Karpas-422 (cell line): ENCODE measurements around the gene LEKR1. TPM values are rescaled to one million over a fixed set of nuclear protein-coding genes. Genes with fewer than 3 reads are reported as not detected.
A peak's percentile ranks its signal among the peaks of the same experiment; 100 is the strongest.
"Not testable (repeated sequence)": the region's sequence is repeated elsewhere in the genome, so short reads cannot be mapped to it uniquely, and the experiment has no call there.

ENCODE experiments used
- DNase-seq: peaks from one replicate; pipeline ENCODE4 v3.0.0-alpha.2; 2015
- H2AFZ ChIP-seq: fragments of 200-600 bp; sonication (generic); 2 replicates; pipeline ENCODE4 v1.6.1; 2014; ENCODE audit warnings: antibody characterized with exemption, low read length, mixed read lengths
- H3K27ac ChIP-seq: fragments of 200-600 bp; sonication (generic); 2 replicates; pipeline ENCODE4 v1.5.1; 2014; ENCODE audit warnings: mild to moderate bottlenecking, low read length, moderate library complexity
- H3K27me3 ChIP-seq: fragments of 200-600 bp; sonication (generic); 2 replicates; pipeline ENCODE4 v1.6.1; 2014; ENCODE audit warnings: low read length, mixed read lengths
- H3K36me3 ChIP-seq: fragments of 200-600 bp; sonication (generic); 2 replicates; pipeline ENCODE4 v1.6.1; 2014; ENCODE audit warnings: low read length, mixed read lengths; ENCODE audit not compliant: insufficient read depth
- H3K4me1 ChIP-seq: fragments of 200-600 bp; sonication (generic); 2 replicates; pipeline ENCODE4 v1.6.1; 2014; ENCODE audit warnings: mild to moderate bottlenecking, low read length, mixed read lengths
- H3K4me2 ChIP-seq: fragments of 200-600 bp; sonication (generic); 2 replicates; pipeline ENCODE4 v1.6.1; 2014; ENCODE audit warnings: low read length, low read depth, mild to moderate bottlenecking; ENCODE audit not compliant: poor library complexity, severe bottlenecking
- H3K4me3 ChIP-seq: fragments of 200-600 bp; sonication (generic); 2 replicates; pipeline ENCODE4 v1.5.1; 2014; ENCODE audit warnings: mild to moderate bottlenecking, antibody characterized with exemption, low read length, mixed read lengths
- H3K79me2 ChIP-seq: fragments of 200-600 bp; sonication (generic); 2 replicates; pipeline ENCODE4 v1.6.1; 2014; ENCODE audit warnings: mild to moderate bottlenecking, low read length, mixed read lengths
- H3K9ac ChIP-seq: fragments of 200-600 bp; sonication (generic); 2 replicates; pipeline ENCODE4 v1.6.0; 2014; ENCODE audit warnings: low read length
- H3K9me2 ChIP-seq: fragments of 200-600 bp; sonication (generic), shearing (Covaris generic); replicated peaks from 2 replicates; pipeline ENCODE4 v1.6.0; 2014; ENCODE audit warnings: mild to moderate bottlenecking, low read length, moderate library complexity; ENCODE audit not compliant: insufficient read depth
- H3K9me3 ChIP-seq: fragments of 300-700, 200-600 bp; sonication (generic); 2 replicates; pipeline ENCODE4 v1.6.1; 2014; ENCODE audit warnings: low read length, mixed read lengths
- H4K20me1 ChIP-seq: fragments of 200-600 bp; sonication (generic); 2 replicates; pipeline ENCODE4 v1.6.1; 2014; ENCODE audit warnings: mild to moderate bottlenecking, antibody characterized with exemption, low read length, low read depth; ENCODE audit not compliant: insufficient read depth
- total RNA-seq: library from RNA; depleted of rRNA; stranded (reverse); fragments of >200 nt; shearing (Covaris generic); gene quantifications from 2 replicates; pipeline ENCODE4 v1.2.3, GENCODE V29; 2014; ENCODE audit warnings: low replicate concordance

LEKR1 gene
- total RNA-seq, 1 experiment from 2014 or later = 6.4 TPM

DNA sequence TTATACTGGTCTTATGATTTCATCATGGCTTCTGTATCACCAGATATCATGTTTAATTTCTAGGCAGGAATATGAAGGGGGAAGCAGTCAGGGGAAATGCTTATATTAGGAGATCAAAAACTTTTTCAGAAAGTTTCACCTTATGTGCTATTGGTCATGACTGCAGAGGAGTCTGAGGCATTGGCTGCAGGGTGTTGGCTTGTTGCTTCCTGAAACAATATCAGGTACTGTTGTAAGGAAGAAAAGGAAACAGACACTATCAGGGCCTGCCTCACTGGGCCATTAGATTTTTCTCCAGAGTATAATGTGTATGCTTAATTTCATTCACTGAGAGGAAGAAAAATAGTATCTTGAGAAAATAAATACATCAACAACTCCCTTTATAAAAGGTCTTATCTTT lies 34.7 kb downstream of the LEKR1 start:
- no peaks in the 10 kb centered on the region for H3K4me1 ChIP-seq
- H3K9ac ChIP-seq = no peak overlapping the region
- DNase-seq = no peak
- no peaks in the 10 kb centered on the region for H3K9me3 ChIP-seq
- no peaks in the 10 kb centered on the region for H3K9me2 ChIP-seq
- no peak overlapping the region for H3K4me3 ChIP-seq
- no peaks in the 10 kb centered on the region for H3K27me3 ChIP-seq
- no peaks in the 10 kb centered on the region for H4K20me1 ChIP-seq
- no peak overlapping the region for H2AFZ ChIP-seq
- no peak overlapping the region for H3K4me2 ChIP-seq
- H3K36me3 ChIP-seq = no peaks in the 10 kb centered on the region
- H3K27ac ChIP-seq = no peak overlapping the region
- no peaks in the 10 kb centered on the region for H3K79me2 ChIP-seq

DNA sequence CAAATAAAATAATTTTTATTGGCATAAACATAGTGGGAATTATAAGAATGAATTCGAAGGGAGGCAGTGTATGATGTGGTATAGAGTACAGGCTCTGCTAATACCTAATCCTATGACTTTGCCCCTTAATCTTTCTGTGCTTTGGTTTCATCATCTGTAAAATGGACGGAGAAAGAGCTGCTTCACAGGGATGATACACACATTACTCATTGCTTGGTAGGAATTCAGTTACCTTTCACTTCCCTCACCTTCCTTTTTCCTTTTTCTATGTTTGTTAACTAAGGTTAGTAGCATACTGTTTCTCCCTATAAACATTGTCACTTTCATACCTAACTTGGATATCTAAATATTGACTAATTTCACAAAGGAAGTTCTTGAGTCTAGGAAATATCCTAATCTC lies 36.2 kb downstream of the LEKR1 start:
- Histone ChIP-seq H3K4me3 (no peak overlapping the region), H3K27me3 (no peaks in the 10 kb centered on the region), H3K4me1 (no peaks in the 10 kb centered on the region), H3K27ac (no peak overlapping the region), H3K9me2 (no peaks in the 10 kb centered on the region), H3K9ac (no peak overlapping the region), H4K20me1 (no peaks in the 10 kb centered on the region), H2AFZ (no peak overlapping the region), H3K36me3 (no peaks in the 10 kb centered on the region), H3K4me2 (no peak overlapping the region), H3K79me2 (no peaks in the 10 kb centered on the region), H3K9me3 (no peaks in the 10 kb centered on the region)
- no peak for DNase-seq

DNA sequence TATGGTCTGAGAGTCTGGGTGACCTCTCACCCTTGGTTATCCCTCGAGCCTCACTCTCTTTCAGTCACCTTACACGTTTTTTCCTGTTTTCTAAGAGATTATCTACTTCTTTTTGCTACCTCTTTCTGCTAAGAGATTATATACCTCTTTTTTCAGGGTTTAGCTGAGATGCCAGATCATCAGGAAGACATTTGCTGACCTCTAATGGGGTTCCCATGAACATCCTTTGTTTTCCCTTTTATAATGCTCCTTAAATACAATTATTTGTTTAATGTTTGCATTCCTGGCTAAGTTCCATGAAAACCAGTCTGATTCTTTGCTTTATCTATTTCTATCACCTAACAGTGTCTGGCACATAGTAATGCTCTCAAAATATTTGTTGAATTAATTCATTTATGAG lies 39.6 kb downstream of the LEKR1 start:
- Histone ChIP-seq H3K9me2 (no peaks in the 10 kb centered on the region), H3K27me3 (no peaks in the 10 kb centered on the region)
- peak; percentile 16 for DNase-seq

DNA sequence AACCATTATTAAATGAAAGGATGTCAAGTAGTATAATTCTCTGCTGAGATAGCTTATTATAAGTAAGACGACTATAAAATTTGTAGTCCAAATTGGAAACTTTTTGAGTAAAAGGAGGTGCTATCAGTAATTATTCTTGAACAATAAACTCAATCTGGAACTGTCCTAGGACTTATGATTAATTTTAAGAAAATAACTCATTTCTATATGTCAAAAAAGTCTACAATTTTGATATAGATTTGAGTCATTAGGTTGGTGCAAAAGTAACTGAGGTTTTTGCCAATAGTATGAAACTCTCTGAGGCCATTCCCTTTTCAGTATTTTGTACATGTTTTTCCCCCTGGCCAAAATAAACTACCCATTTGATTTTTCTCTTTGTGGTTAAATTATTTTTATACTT lies 41.0 kb downstream of the LEKR1 start:
- Histone ChIP-seq H3K4me1 (no peaks in the 10 kb centered on the region), H2AFZ (no peak overlapping the region), H3K79me2 (no peaks in the 10 kb centered on the region), H3K9ac (no peak overlapping the region), H4K20me1 (no peaks in the 10 kb centered on the region), H3K27me3 (no peaks in the 10 kb centered on the region), H3K36me3 (no peaks in the 10 kb centered on the region), H3K9me2 (no peaks in the 10 kb centered on the region), H3K4me2 (no peak overlapping the region), H3K27ac (no peak overlapping the region), H3K4me3 (no peak overlapping the region), H3K9me3 (peaks cover 4% of the 10 kb centered on the region; the same call in 1 of the 2 replicates)
- peak; percentile 31 for DNase-seq

More for the DNA sequence above, 39.6 kb downstream of the LEKR1 start:
- Histone ChIP-seq H3K4me2 (no peak overlapping the region), H3K4me1 (no peaks in the 10 kb centered on the region), H3K4me3 (no peak overlapping the region), H2AFZ (no peak overlapping the region), H3K79me2 (no peaks in the 10 kb centered on the region), H3K27ac (no peak overlapping the region), H3K36me3 (no peaks in the 10 kb centered on the region), H4K20me1 (no peaks in the 10 kb centered on the region), H3K9ac (no peak overlapping the region), H3K9me3 (no peaks in the 10 kb centered on the region)

DNA sequence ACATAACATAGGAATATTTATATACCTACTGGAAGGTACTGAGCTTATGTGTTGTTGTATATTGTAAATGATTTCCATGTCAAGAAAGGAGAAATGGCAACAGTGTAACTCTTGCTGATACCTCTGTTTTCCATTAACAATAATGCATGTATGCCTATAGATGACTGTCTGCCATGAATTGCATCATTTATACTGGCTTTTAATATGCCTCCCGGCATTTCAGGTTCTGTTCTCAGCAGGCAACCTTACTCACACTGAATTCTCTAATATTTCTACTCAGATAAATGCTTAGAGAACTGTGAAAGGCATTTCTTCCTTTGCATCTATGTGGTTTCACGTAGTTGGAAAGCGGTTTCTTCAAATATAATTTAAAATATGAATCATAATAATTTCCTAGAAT lies 41.8 kb downstream of the LEKR1 start:
- Histone ChIP-seq H3K4me2 (no peak overlapping the region), H3K9ac (no peak overlapping the region), H3K27me3 (no peaks in the 10 kb centered on the region), H4K20me1 (no peaks in the 10 kb centered on the region), H3K36me3 (no peaks in the 10 kb centered on the region), H3K79me2 (no peaks in the 10 kb centered on the region), H2AFZ (no peak overlapping the region), H3K4me3 (no peak overlapping the region), H3K9me3 (peaks cover 5% of the 10 kb centered on the region; the same call in 1 of the 2 replicates), H3K4me1 (no peaks in the 10 kb centered on the region), H3K9me2 (no peaks in the 10 kb centered on the region), H3K27ac (no peak overlapping the region)
- peak; percentile 10 for DNase-seq

DNA sequence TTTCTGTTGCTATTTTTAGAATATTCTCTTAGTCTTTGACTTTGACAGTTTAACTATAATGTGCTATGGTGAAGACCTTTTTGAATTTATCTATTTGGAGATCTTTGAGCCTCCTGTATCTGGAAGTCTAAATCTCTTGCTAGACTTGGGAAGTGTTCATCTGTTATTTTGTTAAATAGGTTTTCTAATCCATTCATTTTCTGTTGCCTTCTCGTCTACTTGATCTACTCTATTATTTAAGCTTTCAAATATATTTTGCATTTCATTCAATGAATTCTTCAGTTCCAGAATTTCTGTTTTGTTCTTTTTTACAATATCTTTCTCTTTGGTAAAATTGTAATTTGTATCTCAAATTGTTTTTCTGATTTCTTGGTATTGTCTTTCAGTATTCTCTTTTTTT lies 47.8 kb downstream of the LEKR1 start:
- Histone ChIP-seq H3K27me3 (no peaks in the 10 kb centered on the region), H3K27ac (no peak overlapping the region), H3K36me3 (no peaks in the 10 kb centered on the region), H4K20me1 (no peaks in the 10 kb centered on the region), H3K4me3 (no peak overlapping the region), H2AFZ (no peak overlapping the region), H3K4me2 (no peak overlapping the region), H3K9ac (no peak overlapping the region), H3K79me2 (no peaks in the 10 kb centered on the region), H3K4me1 (no peaks in the 10 kb centered on the region), H3K9me3 (peaks cover 26% of the 10 kb centered on the region), H3K9me2 (no peaks in the 10 kb centered on the region)
- DNase-seq = peak; percentile 47

- not testable (repeated sequence) for H3K4me2 ChIP-seq, H4K20me1 ChIP-seq, H3K9ac ChIP-seq, H3K9me3 ChIP-seq, H3K4me1 ChIP-seq, H3K79me2 ChIP-seq, H2AFZ ChIP-seq, H3K36me3 ChIP-seq, DNase-seq, H3K4me3 ChIP-seq, H3K27me3 ChIP-seq, H3K9me2 ChIP-seq, H3K27ac ChIP-seq
These were observed 53.3 kb downstream of the LEKR1 start for GRCh38 chr3:156879491-156879890.

DNA sequence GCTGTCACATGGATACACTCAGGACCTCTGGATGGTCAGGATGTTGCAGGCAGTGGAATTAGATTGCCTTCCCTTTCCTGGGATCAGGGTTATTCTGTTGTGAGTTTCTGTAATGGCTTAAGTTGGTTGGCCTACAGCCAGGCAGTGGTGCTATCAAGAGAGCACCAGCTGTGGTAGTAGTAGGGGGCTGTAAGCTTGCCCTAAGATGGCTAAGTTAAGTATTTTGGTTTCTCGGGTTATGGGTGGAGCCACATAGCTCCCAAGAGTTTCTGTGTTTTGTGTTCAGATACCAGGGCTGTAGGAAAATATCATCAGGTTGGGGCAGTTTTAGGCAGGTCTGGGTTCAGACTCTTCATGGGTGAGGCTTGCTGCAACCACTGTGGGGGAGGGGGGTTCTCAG lies 59.6 kb downstream of the LEKR1 start:
- no peaks in the 10 kb centered on the region for H3K4me1 ChIP-seq
- no peaks in the 10 kb centered on the region for H3K9me3 ChIP-seq
- no peaks in the 10 kb centered on the region for H3K79me2 ChIP-seq
- no peak for DNase-seq
- no peak overlapping the region for H3K4me3 ChIP-seq
- no peak overlapping the region for H2AFZ ChIP-seq
- H3K9me2 ChIP-seq = no peaks in the 10 kb centered on the region
- no peak overlapping the region for H3K4me2 ChIP-seq
- H3K27ac ChIP-seq = no peak overlapping the region
- H4K20me1 ChIP-seq = no peaks in the 10 kb centered on the region
- no peaks in the 10 kb centered on the region for H3K36me3 ChIP-seq
- H3K9ac ChIP-seq = no peak overlapping the region
- no peaks in the 10 kb centered on the region for H3K27me3 ChIP-seq

DNA sequence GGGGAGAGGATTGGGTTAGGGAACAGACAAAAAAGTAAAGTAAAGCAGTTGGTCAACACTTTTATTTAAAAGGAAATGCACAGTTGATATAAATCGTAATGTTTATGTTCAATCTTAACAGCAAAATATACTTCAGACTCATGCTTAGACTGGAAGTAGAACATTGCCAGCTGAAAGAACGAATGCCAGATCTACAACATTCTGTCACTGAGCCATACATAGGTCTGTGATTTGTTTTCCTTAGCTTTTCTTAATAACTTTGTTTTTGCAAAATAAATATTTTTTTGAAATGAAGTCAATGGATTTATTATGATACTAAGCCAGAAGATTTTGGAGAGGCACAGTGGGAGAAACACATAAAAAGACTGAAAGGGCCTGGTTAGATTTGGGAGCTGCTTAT lies 62.0 kb downstream of the LEKR1 start:
- H3K9me2 ChIP-seq = no peaks in the 10 kb centered on the region
- no peaks in the 10 kb centered on the region for H3K79me2 ChIP-seq
- no peaks in the 10 kb centered on the region for H3K36me3 ChIP-seq
- no peaks in the 10 kb centered on the region for H4K20me1 ChIP-seq
- H3K27me3 ChIP-seq = no peaks in the 10 kb centered on the region
- H3K27ac ChIP-seq = no peak overlapping the region
- no peaks in the 10 kb centered on the region for H3K9me3 ChIP-seq
- no peaks in the 10 kb centered on the region for H3K4me1 ChIP-seq
- H3K9ac ChIP-seq = no peak overlapping the region
- H3K4me3 ChIP-seq = no peak overlapping the region
- DNase-seq = no peak
- H2AFZ ChIP-seq = no peak overlapping the region
- H3K4me2 ChIP-seq = no peak overlapping the region
